ENCODE results near the gene AKAP6. TPM values are rescaled to one million over a fixed set of nuclear protein-coding genes. Genes with fewer than 3 reads are reported as not detected.
"Not testable (repeated sequence)": the region's sequence is repeated elsewhere in the genome, so short reads cannot be mapped to it uniquely, and the experiment has no call there.

Gene AKAP6
- total RNA-seq, 2 donors from 2014 or later = 33.5 to 108 TPM

GRCh38 chr14:32460267-32460666 is 131.2 kb downstream of the AKAP6 start:
- intact Hi-C loops (cut with DNase I) = no loop called here
- no peak for DNase-seq (ENCODE audit: low spot score)

- DNase-seq (ENCODE audit: low spot score); intact Hi-C loops (cut with DNase I): not testable (repeated sequence)
Observed at GRCh38 chr14:32462553-32462952, 133.5 kb downstream of the AKAP6 start.

GRCh38 chr14:32468955-32469354 is 139.9 kb downstream of the AKAP6 start:
- intact Hi-C loops (cut with DNase I) = no loop called here
- DNase-seq (ENCODE audit: low spot score) = no peak

GRCh38 chr14:32469388-32470160 is 140.5 kb downstream of the AKAP6 start:
- no peak for DNase-seq (ENCODE audit: low spot score)
- intact Hi-C loops (cut with DNase I) = no loop called here

GRCh38 chr14:32470161-32470715 is 141.1 kb downstream of the AKAP6 start:
- intact Hi-C loops (cut with DNase I) = no loop called here
- no peak for DNase-seq (ENCODE audit: low spot score)

GRCh38 chr14:32471181-32471580 is 142.1 kb downstream of the AKAP6 start:
- intact Hi-C loops (cut with DNase I) = no loop called here
- DNase-seq (ENCODE audit: low spot score) = no peak

- intact Hi-C loops (cut with DNase I) = no loop called here
- DNase-seq (ENCODE audit: low spot score) = no peak
Observed at GRCh38 chr14:32472076-32472475, 143.0 kb downstream of the AKAP6 start.

GRCh38 chr14:32472512-32473463 is 143.7 kb downstream of the AKAP6 start:
- no peak for DNase-seq (ENCODE audit: low spot score)
- intact Hi-C loops (cut with DNase I) = no loop called here

- intact Hi-C loops (cut with DNase I) = no loop called here
- DNase-seq (ENCODE audit: low spot score) = peak; percentile 86
Observed at GRCh38 chr14:32473464-32473855, 144.4 kb downstream of the AKAP6 start.

- intact Hi-C loops (cut with DNase I) = no loop called here
- DNase-seq (ENCODE audit: low spot score) = no peak
Observed at GRCh38 chr14:32474478-32475195, 145.5 kb downstream of the AKAP6 start.

- DNase-seq (ENCODE audit: low spot score) = no peak
Observed at GRCh38 chr14:32476532-32476931, 147.4 kb downstream of the AKAP6 start.

GRCh38 chr14:32477396-32477795 is 148.3 kb downstream of the AKAP6 start:
- intact Hi-C loops (cut with DNase I) = no loop called here
- DNase-seq (ENCODE audit: low spot score) = no peak

More at GRCh38 chr14:32476532-32476931, 147.4 kb downstream of the AKAP6 start:
- intact Hi-C loops (cut with DNase I) = no loop called here

GRCh38 chr14:32478050-32478449 is 149.0 kb downstream of the AKAP6 start:
- DNase-seq (ENCODE audit: low spot score) = no peak
- intact Hi-C loops (cut with DNase I) = no loop called here

GRCh38 chr14:32480337-32480736 is 151.2 kb downstream of the AKAP6 start:
- intact Hi-C loops (cut with DNase I) = no loop called here

GRCh38 chr14:32481707-32482106 is 152.6 kb downstream of the AKAP6 start:
- intact Hi-C loops (cut with DNase I) = no loop called here
- DNase-seq (ENCODE audit: low spot score) = no peak

More at GRCh38 chr14:32480337-32480736, 151.2 kb downstream of the AKAP6 start:
- DNase-seq (ENCODE audit: low spot score) = no peak

GRCh38 chr14:32491416-32492016 is 162.4 kb downstream of the AKAP6 start:
- intact Hi-C loops (cut with DNase I) = no loop called here

GRCh38 chr14:32492457-32492856 is 163.4 kb downstream of the AKAP6 start:
- no peak for DNase-seq (ENCODE audit: low spot score)
- intact Hi-C loops (cut with DNase I) = no loop called here

More at GRCh38 chr14:32491416-32492016, 162.4 kb downstream of the AKAP6 start:
- no peak for DNase-seq (ENCODE audit: low spot score)

GRCh38 chr14:32494609-32495434 is 165.7 kb downstream of the AKAP6 start:
- no peak for DNase-seq (ENCODE audit: low spot score)
- intact Hi-C loops (cut with DNase I) = no loop called here
